Neural progenitor cell (in vitro differentiated cells): ENCODE measurements around the gene WWOX. TPM values are rescaled to one million over a fixed set of nuclear protein-coding genes. Genes with fewer than 3 reads are reported as not detected.

Source experiments
- DNase-seq: peaks from one replicate; pipeline ENCODE4 v3.0.0-alpha.2; 2016; ENCODE audit warnings: low spot score
- H2AFZ ChIP-seq: fragments of 200-600 bp; sonication (generic); replicated peaks from 2 replicates; pipeline ENCODE4 v1.6.1; 2016; ENCODE audit warnings: antibody characterized with exemption
- H3F3A ChIP-seq: fragments of 200-600 bp; sonication (generic); 2 replicates; pipeline ENCODE4 v1.6.1; 2016; ENCODE audit warnings: antibody characterized with exemption, low read depth
- H3K27ac ChIP-seq: fragments of 200-600 bp; sonication (generic); 2 replicates; pipeline ENCODE4 v1.5.1; 2016; ENCODE audit warnings: mild to moderate bottlenecking
- H3K27me3 ChIP-seq: fragments of 200-600 bp; sonication (generic); 2 replicates; pipeline ENCODE4 v1.6.1; 2016; ENCODE audit warnings: mild to moderate bottlenecking, moderate library complexity
- H3K36me3 ChIP-seq: fragments of 200-600 bp; sonication (generic); 2 replicates; pipeline ENCODE4 v1.5.1; 2016
- H3K4me1 ChIP-seq: fragments of 200-600 bp; sonication (generic); 2 replicates; pipeline ENCODE4 v1.6.1; 2016; ENCODE audit warnings: mixed run types
- H3K4me2 ChIP-seq: fragments of 200-600 bp; sonication (generic); 2 replicates; pipeline ENCODE4 v1.6.1; 2016
- H3K4me3 ChIP-seq: fragments of 200-600 bp; sonication (generic); 2 replicates; pipeline ENCODE4 v1.5.1; 2016
- H3K79me2 ChIP-seq: fragments of 200-600 bp; sonication (generic); 2 replicates; pipeline ENCODE4 v1.6.1; 2016; ENCODE audit warnings: low read depth
- H3K9ac ChIP-seq: fragments of 200-600 bp; sonication (generic); 2 replicates; pipeline ENCODE4 v1.6.1; 2016
- H3K9me3 ChIP-seq: fragments of 200-600 bp; sonication (generic); 2 replicates; pipeline ENCODE4 v1.5.1; 2016; ENCODE audit warnings: low read depth
- H4K20me1 ChIP-seq: fragments of 200-600 bp; sonication (generic); 2 replicates; pipeline ENCODE4 v1.6.1; 2016; ENCODE audit warnings: low read depth
- H3K27ac Mint-ChIP-seq: 3 replicates; pipeline ENCODE4 v1.8.0; 2021; ENCODE audit warnings: mixed read lengths
- H3K27me3 Mint-ChIP-seq: 2 replicates; pipeline ENCODE4 v1.8.0; 2022; ENCODE audit warnings: low read depth, mild to moderate bottlenecking, inconsistent platforms, moderate library complexity, mixed read lengths; ENCODE audit not compliant: insufficient read depth
- H3K36me3 Mint-ChIP-seq: 3 replicates; pipeline ENCODE4 v1.8.0; 2021; ENCODE audit warnings: mixed read lengths
- H3K4me1 Mint-ChIP-seq: 3 replicates; pipeline ENCODE4 v1.8.0; 2021; ENCODE audit warnings: mixed read lengths
- H3K4me3 Mint-ChIP-seq: 3 replicates; pipeline ENCODE4 v1.8.0; 2021; ENCODE audit warnings: mild to moderate bottlenecking, moderate library complexity, mixed read lengths
- H3K9me3 Mint-ChIP-seq: 3 replicates; pipeline ENCODE4 v1.8.0; 2020; ENCODE audit warnings: mixed read lengths
- EZH2 ChIP-seq: fragments of 200-600 bp; sonication (generic); IDR thresholded peaks from 2 replicates; pipeline ENCODE4 v1.6.1; 2017; ENCODE audit warnings: antibody characterized with exemption, mild to moderate bottlenecking, moderate library complexity
- EZH2phosphoT487 ChIP-seq: fragments of 200-600 bp; sonication (generic); IDR thresholded peaks from 2 replicates; pipeline ENCODE4 v1.6.1; 2017; ENCODE audit warnings: antibody characterized with exemption
- total RNA-seq: library from RNA; depleted of rRNA; stranded (reverse); fragments of >200 nt; gene quantifications from 2 replicates; pipeline ENCODE4 v1.2.3, GENCODE V29; 2015; ENCODE audit warnings: low replicate concordance
- TF ChIP-seq, protein P1 (sequence below): fragments of 200-600 bp; sonication (generic); IDR thresholded peaks from 2 replicates; pipeline ENCODE4 v1.5.1; 2017; ENCODE audit warnings: antibody characterized with exemption, mild to moderate bottlenecking

Gene WWOX
- total RNA-seq, 1 donor from 2014 or later, result 63.7 TPM

DNA sequence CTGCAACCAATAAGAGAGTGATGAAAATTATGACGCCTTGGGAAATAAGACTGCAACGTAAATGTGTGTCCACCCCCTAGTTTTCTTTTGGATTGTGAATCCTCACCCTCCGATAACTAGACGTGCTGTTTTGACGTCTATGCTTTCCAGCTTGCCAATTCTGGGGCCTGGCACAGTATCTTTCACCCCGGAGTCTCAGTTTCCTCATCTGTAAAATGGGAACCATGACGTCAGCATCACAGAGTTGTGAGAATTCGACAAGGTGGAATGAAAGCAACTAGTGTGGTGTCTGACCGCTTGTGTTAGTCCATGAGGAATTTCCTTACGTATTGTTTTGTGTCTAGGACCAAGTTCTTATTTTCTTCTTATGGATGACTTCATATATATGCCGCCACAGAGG is 37.7 kb downstream of the WWOX start:
- TF ChIP-seq EZH2phosphoT487 (no peak), EZH2 (no peak)
- TF ChIP-seq, protein P1, sequence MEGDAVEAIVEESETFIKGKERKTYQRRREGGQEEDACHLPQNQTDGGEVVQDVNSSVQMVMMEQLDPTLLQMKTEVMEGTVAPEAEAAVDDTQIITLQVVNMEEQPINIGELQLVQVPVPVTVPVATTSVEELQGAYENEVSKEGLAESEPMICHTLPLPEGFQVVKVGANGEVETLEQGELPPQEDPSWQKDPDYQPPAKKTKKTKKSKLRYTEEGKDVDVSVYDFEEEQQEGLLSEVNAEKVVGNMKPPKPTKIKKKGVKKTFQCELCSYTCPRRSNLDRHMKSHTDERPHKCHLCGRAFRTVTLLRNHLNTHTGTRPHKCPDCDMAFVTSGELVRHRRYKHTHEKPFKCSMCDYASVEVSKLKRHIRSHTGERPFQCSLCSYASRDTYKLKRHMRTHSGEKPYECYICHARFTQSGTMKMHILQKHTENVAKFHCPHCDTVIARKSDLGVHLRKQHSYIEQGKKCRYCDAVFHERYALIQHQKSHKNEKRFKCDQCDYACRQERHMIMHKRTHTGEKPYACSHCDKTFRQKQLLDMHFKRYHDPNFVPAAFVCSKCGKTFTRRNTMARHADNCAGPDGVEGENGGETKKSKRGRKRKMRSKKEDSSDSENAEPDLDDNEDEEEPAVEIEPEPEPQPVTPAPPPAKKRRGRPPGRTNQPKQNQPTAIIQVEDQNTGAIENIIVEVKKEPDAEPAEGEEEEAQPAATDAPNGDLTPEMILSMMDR, result no peak
- H3K27ac ChIP-seq, result no peak overlapping the region

DNA sequence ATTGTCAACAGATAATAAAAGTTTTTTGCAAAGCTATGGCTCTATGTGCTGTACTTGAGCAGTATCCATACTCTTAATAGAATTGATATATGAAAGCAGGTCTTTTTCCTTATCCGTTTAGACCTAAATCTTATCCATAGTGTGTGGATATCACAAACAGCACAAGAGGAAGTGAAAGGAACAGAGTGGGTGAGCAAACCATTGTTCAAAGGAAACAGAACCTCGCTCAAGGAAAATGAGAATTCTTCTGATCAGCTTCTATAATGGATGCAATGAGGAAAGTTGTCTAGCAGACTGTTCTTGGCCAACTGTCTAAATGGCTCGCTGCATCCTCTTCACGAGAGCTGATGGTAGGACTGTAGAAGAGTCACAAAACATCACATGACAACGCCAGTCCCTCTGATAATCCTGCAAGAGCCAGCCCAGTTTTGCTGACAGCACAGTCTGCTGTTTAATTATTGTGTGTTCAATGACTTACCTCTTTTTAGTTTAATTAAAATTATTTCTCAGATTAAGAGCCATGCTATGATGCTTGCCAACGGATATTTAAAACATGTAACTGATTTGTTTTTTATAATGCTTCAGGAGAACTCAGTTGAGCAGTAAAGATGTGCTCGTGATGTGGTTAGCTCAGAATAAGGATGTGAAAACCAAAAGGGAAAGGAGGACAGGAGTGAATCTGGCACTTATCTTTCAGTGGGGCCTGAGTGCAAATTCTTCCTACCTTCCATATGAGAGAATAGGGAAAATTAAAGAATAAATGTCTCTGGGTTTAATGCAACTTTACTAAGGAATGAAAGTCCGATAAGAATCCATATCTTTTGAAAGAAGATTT is 38.5 kb downstream of the WWOX start:
- Histone ChIP-seq H3K79me2 (no peaks in the 10 kb centered on the region), H3K27ac (no peak overlapping the region), H3F3A (no peaks in the 10 kb centered on the region), H3K9me3 (no peaks in the 10 kb centered on the region), H3K36me3 (no peaks in the 10 kb centered on the region), H3K27me3 (no peaks in the 10 kb centered on the region), H3K9ac (no peak overlapping the region), H3K4me2 (no peak overlapping the region), H3K4me3 (no peak overlapping the region), H2AFZ (no peak overlapping the region), H3K4me1 (no peaks in the 10 kb centered on the region), H4K20me1 (no peaks in the 10 kb centered on the region)
- Mint-ChIP-seq H3K4me1 (no peaks in the 10 kb centered on the region), H3K36me3 (no peaks in the 10 kb centered on the region), H3K9me3 (no peaks in the 10 kb centered on the region), H3K27ac (no peak overlapping the region), H3K27me3 (peaks cover 3% of the 10 kb centered on the region), H3K4me3 (no peak overlapping the region)
- DNase-seq, result no peak
- TF ChIP-seq, protein P1, result no peak
- TF ChIP-seq EZH2phosphoT487 (no peak), EZH2 (no peak)

More for the DNA sequence above, 37.7 kb downstream of the WWOX start:
- no peak overlapping the region for H3K27ac Mint-ChIP-seq
- no peaks in the 10 kb centered on the region for H3K27me3 ChIP-seq
- H3K36me3 Mint-ChIP-seq, result peaks cover 6% of the 10 kb centered on the region
- no peaks in the 10 kb centered on the region for H3K9me3 Mint-ChIP-seq
- H3K4me1 Mint-ChIP-seq, result no peaks in the 10 kb centered on the region
- H3K27me3 Mint-ChIP-seq, result peaks cover 3% of the 10 kb centered on the region
- H4K20me1 ChIP-seq, result no peaks in the 10 kb centered on the region
- H3K9me3 ChIP-seq, result no peaks in the 10 kb centered on the region
- no peaks in the 10 kb centered on the region for H3K4me1 ChIP-seq
- no peak for DNase-seq
- no peak overlapping the region for H3K4me3 ChIP-seq
- no peak overlapping the region for H3K4me2 ChIP-seq
- H3K36me3 ChIP-seq, result no peaks in the 10 kb centered on the region
- no peak overlapping the region for H2AFZ ChIP-seq
- H3K9ac ChIP-seq, result no peak overlapping the region
- H3K79me2 ChIP-seq, result no peaks in the 10 kb centered on the region
- H3F3A ChIP-seq, result no peaks in the 10 kb centered on the region
- H3K4me3 Mint-ChIP-seq, result no peak overlapping the region

DNA sequence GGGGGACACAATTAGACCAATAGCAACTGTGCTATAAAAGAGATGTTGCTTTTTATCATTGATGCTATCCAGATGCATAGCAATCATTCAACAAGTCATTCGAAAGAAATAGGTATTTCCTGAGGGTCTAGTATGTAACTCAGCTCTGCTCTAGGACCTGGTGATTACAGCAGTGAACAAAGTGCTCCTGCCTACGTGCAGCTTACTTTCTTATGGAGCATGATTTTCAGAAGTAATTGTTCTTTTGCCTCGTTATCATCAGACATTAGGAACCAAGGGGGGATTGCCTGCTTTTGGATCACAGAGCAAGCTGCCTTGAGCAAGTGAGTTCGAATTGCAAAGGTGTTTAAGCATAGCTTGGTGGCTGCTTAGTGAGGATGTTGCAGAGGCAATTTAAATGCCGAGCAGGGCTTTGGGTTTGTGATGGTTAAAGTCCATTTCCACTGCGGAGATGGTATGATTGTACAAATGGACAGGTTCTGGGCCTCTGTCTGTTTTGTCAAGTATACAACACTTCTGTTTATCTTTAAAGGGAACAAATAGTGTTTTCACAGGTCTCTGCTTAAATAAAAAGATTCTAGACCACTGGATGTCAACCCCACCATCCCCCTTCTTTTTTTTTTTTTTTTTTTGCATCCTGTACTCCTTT is 41.5 kb downstream of the WWOX start:
- Histone ChIP-seq H3F3A (no peaks in the 10 kb centered on the region), H3K4me1 (no peaks in the 10 kb centered on the region), H3K9ac (no peak overlapping the region), H2AFZ (no peak overlapping the region), H3K9me3 (no peaks in the 10 kb centered on the region), H3K4me2 (no peak overlapping the region), H3K36me3 (no peaks in the 10 kb centered on the region), H4K20me1 (no peaks in the 10 kb centered on the region), H3K79me2 (no peaks in the 10 kb centered on the region), H3K4me3 (no peak overlapping the region), H3K27ac (no peak overlapping the region), H3K27me3 (no peaks in the 10 kb centered on the region)
- no peak overlapping the region for H3K27ac Mint-ChIP-seq
- no peak for DNase-seq
- H3K27me3 Mint-ChIP-seq, result no peaks in the 10 kb centered on the region
- TF ChIP-seq EZH2phosphoT487 (no peak), EZH2 (no peak)
- TF ChIP-seq, protein P1, result no peak
- no peaks in the 10 kb centered on the region for H3K4me1 Mint-ChIP-seq
- H3K36me3 Mint-ChIP-seq, result no peaks in the 10 kb centered on the region
- H3K4me3 Mint-ChIP-seq, result no peak overlapping the region
- H3K9me3 Mint-ChIP-seq, result no peaks in the 10 kb centered on the region
